ENCODE results near the gene CRTAC1.

CRTAC1 gene

GRCh38 chr10:97991871-97992270 lies 38.5 kb downstream of the CRTAC1 start:
- H2BK15ac ChIP-seq (ENCODE audit: low read depth, poor library complexity, severe bottlenecking) = no peak overlapping the region
- H3K36me3 ChIP-seq (ENCODE audit: control insufficient read depth in 1 of 2, insufficient read depth in 2 of 2, low read depth in 1 of 2, low read length in 2 of 2) = no peaks in the 10 kb centered on the region

GRCh38 chr10:97981816-97982215 lies 48.6 kb downstream of the CRTAC1 start:
- Histone ChIP-seq H3K36me3 (ENCODE audit: control insufficient read depth in 1 of 2, insufficient read depth in 2 of 2, low read depth in 1 of 2, low read length in 2 of 2) (no peaks in the 10 kb centered on the region), H2BK120ac (ENCODE audit: low read depth, low read length) (no peak overlapping the region), H3K4me3 (ENCODE audit: insufficient read depth in 1 of 2, low read depth in 1 of 2, low read length in 2 of 2) (no peak overlapping the region), H4K91ac (ENCODE audit: low read length) (no peak overlapping the region), H2AFZ (ENCODE audit: low read depth, low read length) (no peak overlapping the region), H2BK15ac (ENCODE audit: low read depth, poor library complexity, severe bottlenecking) (no peak overlapping the region), H3K9ac (ENCODE audit: low read length) (no peak overlapping the region), H2AK5ac (ENCODE audit: low read length, severe bottlenecking) (no peak overlapping the region), H3K14ac (ENCODE audit: low read length in 2 of 2) (no peak overlapping the region), H3K27me3 (ENCODE audit: control insufficient read depth in 1 of 2, insufficient read depth in 1 of 2, low read length in 2 of 2) (peaks cover 40 to 82% of the 10 kb centered on the region in 2 experiments), H4K8ac (ENCODE audit: low read length) (no peak overlapping the region), H3K9me3 (ENCODE audit: control insufficient read depth, low read length) (no peaks in the 10 kb centered on the region), H3K4me1 (ENCODE audit: control insufficient read depth, insufficient read depth, low read depth, low read length) (no peaks in the 10 kb centered on the region), H3K18ac (ENCODE audit: low read depth in 1 of 2, low read length in 2 of 2) (no peak overlapping the region), H2BK12ac (ENCODE audit: low read length in 2 of 2) (no peak overlapping the region), H3K4ac (ENCODE audit: low read depth in 1 of 2, low read length in 2 of 2) (no peak overlapping the region), H3K27ac (ENCODE audit: low read length, poor library complexity, severe bottlenecking) (no peak overlapping the region), H3K23ac (ENCODE audit: low read length in 2 of 2) (no peak overlapping the region), H2BK5ac (ENCODE audit: low read depth, low read length, poor library complexity, severe bottlenecking) (no peak overlapping the region), H3K4me2 (ENCODE audit: low read length, poor library complexity, severe bottlenecking) (no peak overlapping the region), H3K79me1 (replicated peaks; ENCODE audit: low read length, poor library complexity, severe bottlenecking) (no peaks in the 10 kb centered on the region)
- DNase-seq = no peak

More at GRCh38 chr10:97991871-97992270, 38.5 kb downstream of the CRTAC1 start:
- Histone ChIP-seq H4K91ac (ENCODE audit: low read length) (no peak overlapping the region), H3K23ac (ENCODE audit: low read length in 2 of 2) (no peak overlapping the region), H3K79me1 (replicated peaks; ENCODE audit: low read length, poor library complexity, severe bottlenecking) (no peaks in the 10 kb centered on the region), H2BK12ac (ENCODE audit: low read length in 2 of 2) (no peak overlapping the region), H2BK120ac (ENCODE audit: low read depth, low read length) (no peak overlapping the region), H3K4me2 (ENCODE audit: low read length, poor library complexity, severe bottlenecking) (no peak overlapping the region), H3K27me3 (ENCODE audit: control insufficient read depth in 1 of 2, insufficient read depth in 1 of 2, low read length in 2 of 2) (peaks cover 4 to 20% of the 10 kb centered on the region in 2 experiments), H3K18ac (ENCODE audit: low read depth in 1 of 2, low read length in 2 of 2) (no peak overlapping the region), H3K4me1 (ENCODE audit: control insufficient read depth, insufficient read depth, low read depth, low read length) (no peaks in the 10 kb centered on the region), H3K9me3 (ENCODE audit: control insufficient read depth, low read length) (no peaks in the 10 kb centered on the region), H3K27ac (ENCODE audit: low read length, poor library complexity, severe bottlenecking) (no peak overlapping the region), H2BK5ac (ENCODE audit: low read depth, low read length, poor library complexity, severe bottlenecking) (no peak overlapping the region), H4K8ac (ENCODE audit: low read length) (no peak overlapping the region), H3K4me3 (ENCODE audit: insufficient read depth in 1 of 2, low read depth in 1 of 2, low read length in 2 of 2) (no peak overlapping the region), H2AK5ac (ENCODE audit: low read length, severe bottlenecking) (no peak overlapping the region), H3K4ac (ENCODE audit: low read depth in 1 of 2, low read length in 2 of 2) (no peak overlapping the region), H3K9ac (ENCODE audit: low read length) (no peak overlapping the region), H2AFZ (ENCODE audit: low read depth, low read length) (no peak overlapping the region), H3K14ac (ENCODE audit: low read length in 2 of 2) (no peak overlapping the region)
- peak; percentile 30 for DNase-seq
- WGBS = 14% methylated on average over 1 of the region's 2 CpGs

GRCh38 chr10:97977673-97978072 lies 52.7 kb downstream of the CRTAC1 start:
- no peak overlapping the region for H3K18ac ChIP-seq (ENCODE audit: low read depth in 1 of 2, low read length in 2 of 2)
- H3K27ac ChIP-seq (ENCODE audit: low read length, poor library complexity, severe bottlenecking) = no peak overlapping the region

GRCh38 chr10:97975598-97975997 lies 54.8 kb downstream of the CRTAC1 start:
- Histone ChIP-seq H3K18ac (ENCODE audit: low read depth in 1 of 2, low read length in 2 of 2) (no peak overlapping the region), H3K4me2 (ENCODE audit: low read length, poor library complexity, severe bottlenecking) (no peak overlapping the region), H4K8ac (ENCODE audit: low read length) (no peak overlapping the region), H3K27ac (ENCODE audit: low read length, poor library complexity, severe bottlenecking) (no peak overlapping the region), H3K27me3 (ENCODE audit: control insufficient read depth in 1 of 2, insufficient read depth in 1 of 2, low read length in 2 of 2) (peaks cover 82 to 96% of the 10 kb centered on the region in 2 experiments), H3K79me1 (replicated peaks; ENCODE audit: low read length, poor library complexity, severe bottlenecking) (no peaks in the 10 kb centered on the region), H3K36me3 (ENCODE audit: control insufficient read depth in 1 of 2, insufficient read depth in 2 of 2, low read depth in 1 of 2, low read length in 2 of 2) (no peaks in the 10 kb centered on the region), H2AFZ (ENCODE audit: low read depth, low read length) (no peak overlapping the region), H2BK15ac (ENCODE audit: low read depth, poor library complexity, severe bottlenecking) (no peak overlapping the region), H3K9ac (ENCODE audit: low read length) (no peak overlapping the region), H3K9me3 (ENCODE audit: control insufficient read depth, low read length) (no peaks in the 10 kb centered on the region), H4K91ac (ENCODE audit: low read length) (no peak overlapping the region), H3K23ac (ENCODE audit: low read length in 2 of 2) (no peak overlapping the region), H3K14ac (ENCODE audit: low read length in 2 of 2) (no peak overlapping the region), H2BK5ac (ENCODE audit: low read depth, low read length, poor library complexity, severe bottlenecking) (no peak overlapping the region), H3K4me1 (ENCODE audit: control insufficient read depth, insufficient read depth, low read depth, low read length) (peaks cover 1% of the 10 kb centered on the region), H2BK120ac (ENCODE audit: low read depth, low read length) (no peak overlapping the region), H2BK12ac (ENCODE audit: low read length in 2 of 2) (no peak overlapping the region), H2AK5ac (ENCODE audit: low read length, severe bottlenecking) (no peak overlapping the region), H3K4me3 (ENCODE audit: insufficient read depth in 1 of 2, low read depth in 1 of 2, low read length in 2 of 2) (no peak overlapping the region), H3K4ac (ENCODE audit: low read depth in 1 of 2, low read length in 2 of 2) (no peak overlapping the region)
- 81% methylated on average over 12 of the region's 12 CpGs for WGBS
- no peak for DNase-seq

More at GRCh38 chr10:97977673-97978072, 52.7 kb downstream of the CRTAC1 start:
- Histone ChIP-seq H2AFZ (ENCODE audit: low read depth, low read length) (no peak overlapping the region), H3K14ac (ENCODE audit: low read length in 2 of 2) (no peak overlapping the region), H3K4ac (ENCODE audit: low read depth in 1 of 2, low read length in 2 of 2) (no peak overlapping the region), H2AK5ac (ENCODE audit: low read length, severe bottlenecking) (no peak overlapping the region), H3K9me3 (ENCODE audit: control insufficient read depth, low read length) (no peaks in the 10 kb centered on the region), H3K4me1 (ENCODE audit: control insufficient read depth, insufficient read depth, low read depth, low read length) (peaks cover 1% of the 10 kb centered on the region), H4K91ac (ENCODE audit: low read length) (no peak overlapping the region), H2BK120ac (ENCODE audit: low read depth, low read length) (no peak overlapping the region), H3K36me3 (ENCODE audit: control insufficient read depth in 1 of 2, insufficient read depth in 2 of 2, low read depth in 1 of 2, low read length in 2 of 2) (no peaks in the 10 kb centered on the region), H4K8ac (ENCODE audit: low read length) (no peak overlapping the region), H3K23ac (ENCODE audit: low read length in 2 of 2) (no peak overlapping the region), H3K4me3 (ENCODE audit: insufficient read depth in 1 of 2, low read depth in 1 of 2, low read length in 2 of 2) (no peak overlapping the region), H3K9ac (ENCODE audit: low read length) (no peak overlapping the region), H3K27me3 (ENCODE audit: control insufficient read depth in 1 of 2, insufficient read depth in 1 of 2, low read length in 2 of 2) (peaks cover 76 to 93% of the 10 kb centered on the region in 2 experiments), H3K79me1 (replicated peaks; ENCODE audit: low read length, poor library complexity, severe bottlenecking) (no peaks in the 10 kb centered on the region), H2BK12ac (ENCODE audit: low read length in 2 of 2) (no peak overlapping the region), H2BK15ac (ENCODE audit: low read depth, poor library complexity, severe bottlenecking) (no peak overlapping the region), H3K4me2 (ENCODE audit: low read length, poor library complexity, severe bottlenecking) (no peak overlapping the region), H2BK5ac (ENCODE audit: low read depth, low read length, poor library complexity, severe bottlenecking) (no peak overlapping the region)
- 82% methylated on average over 3 of the region's 3 CpGs for WGBS
- no peak for DNase-seq

All from mesenchymal stem cell (in vitro differentiated cells and primary cell).